Neural crest cell (in vitro differentiated cells): ENCODE measurements around the gene ODF4. TPM values are rescaled to one million over a fixed set of nuclear protein-coding genes. Genes with fewer than 3 reads are reported as not detected.
"Not testable (repeated sequence)": the region's sequence is repeated elsewhere in the genome, so short reads cannot be mapped to it uniquely, and the experiment has no call there.

Source experiments
- DNase-seq: peaks from one replicate; pipeline ENCODE4 v3.0.0; 2021; ENCODE audit warnings: low read depth, mixed read lengths, low spot score
- H3K27ac Mint-ChIP-seq: one replicate; pipeline ENCODE4 v1.8.0; 2021; ENCODE audit warnings: mild to moderate bottlenecking, mixed read lengths; ENCODE audit not compliant: unreplicated experiment
- H3K27me3 Mint-ChIP-seq: 2 replicates; pipeline ENCODE4 v1.8.0; 2021; ENCODE audit warnings: low read depth, mild to moderate bottlenecking, mixed read lengths
- H3K36me3 Mint-ChIP-seq: 2 replicates; pipeline ENCODE4 v1.8.0; 2021; ENCODE audit warnings: low read depth, mild to moderate bottlenecking, mixed read lengths
- H3K4me1 Mint-ChIP-seq: 2 replicates; pipeline ENCODE4 v1.8.0; 2021; ENCODE audit warnings: mixed read lengths
- H3K4me3 Mint-ChIP-seq: one replicate; pipeline ENCODE4 v1.8.0; 2021; ENCODE audit warnings: mild to moderate bottlenecking, mixed read lengths
- H3K9me3 Mint-ChIP-seq: 2 replicates; pipeline ENCODE4 v1.8.0; 2021; ENCODE audit warnings: mixed read lengths
- CTCF ChIP-seq: fragments of 200-600 bp; sonication (generic); conservative IDR thresholded peaks from 2 replicates; pipeline ENCODE4 v1.5.0; 2021; ENCODE audit warnings: antibody characterized with exemption, mild to moderate bottlenecking
- total RNA-seq: library from RNA; stranded (reverse); gene quantifications from 2 replicates; pipeline ENCODE4 v1.2.1, GENCODE V29; 2021

The ODF4 gene
- total RNA-seq, 1 donor from 2014 or later: not detected

DNA sequence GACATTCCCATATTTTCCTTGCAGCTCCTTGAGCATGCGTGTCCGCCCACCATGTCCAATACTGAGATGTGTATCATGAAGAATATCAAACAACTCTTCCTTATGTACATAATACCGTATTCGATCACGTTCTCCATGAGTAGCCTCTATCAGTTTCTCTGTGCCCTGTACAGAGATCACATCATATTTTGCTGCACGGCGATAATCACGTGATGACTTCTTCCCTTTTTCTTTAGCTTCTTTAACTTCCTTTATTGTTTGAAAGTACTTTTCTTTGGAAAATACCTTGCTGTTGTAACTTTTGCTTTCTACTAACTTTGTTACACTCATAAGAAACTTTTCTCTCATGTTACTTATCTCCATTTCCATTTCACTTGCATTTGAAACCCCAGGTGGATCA lies 30.3 kb downstream of the ODF4 start:
- Mint-ChIP-seq H3K27me3 (no peaks in the 10 kb centered on the region), H3K27ac (no peak overlapping the region), H3K4me1 (no peaks in the 10 kb centered on the region), H3K9me3 (no peaks in the 10 kb centered on the region), H3K36me3 (peaks cover 22% of the 10 kb centered on the region), H3K4me3 (no peak overlapping the region)
- no peak for TF ChIP-seq CTCF
- DNase-seq: no peak

GRCh38 chr17:8371786-8372185 lies 32.1 kb downstream of the ODF4 start:
- peak overlapping the region; percentile 21 for H3K27ac Mint-ChIP-seq
- DNase-seq: no peak
- H3K9me3 Mint-ChIP-seq: no peaks in the 10 kb centered on the region
- no peak for TF ChIP-seq CTCF
- H3K27me3 Mint-ChIP-seq: no peaks in the 10 kb centered on the region
- H3K4me1 Mint-ChIP-seq: peaks cover 13% of the 10 kb centered on the region
- peak overlapping the region; percentile 68 for H3K4me3 Mint-ChIP-seq
- peaks cover 29% of the 10 kb centered on the region for H3K36me3 Mint-ChIP-seq

GRCh38 chr17:8372422-8372821 lies 32.8 kb downstream of the ODF4 start:
- Mint-ChIP-seq H3K4me3 (peak overlapping the region; percentile 64), H3K27ac (no peak overlapping the region), H3K9me3 (no peaks in the 10 kb centered on the region), H3K27me3 (no peaks in the 10 kb centered on the region), H3K4me1 (peaks cover 18% of the 10 kb centered on the region), H3K36me3 (peaks cover 31% of the 10 kb centered on the region)
- no peak for DNase-seq
- TF ChIP-seq CTCF: no peak

- not testable (repeated sequence) for H3K27me3 Mint-ChIP-seq, H3K4me3 Mint-ChIP-seq, DNase-seq, H3K9me3 Mint-ChIP-seq, H3K27ac Mint-ChIP-seq
- H3K36me3 Mint-ChIP-seq: peaks cover 32% of the 10 kb centered on the region
- peaks cover 25% of the 10 kb centered on the region for H3K4me1 Mint-ChIP-seq
These were observed 34.2 kb downstream of the ODF4 start for GRCh38 chr17:8373856-8374255.

DNA sequence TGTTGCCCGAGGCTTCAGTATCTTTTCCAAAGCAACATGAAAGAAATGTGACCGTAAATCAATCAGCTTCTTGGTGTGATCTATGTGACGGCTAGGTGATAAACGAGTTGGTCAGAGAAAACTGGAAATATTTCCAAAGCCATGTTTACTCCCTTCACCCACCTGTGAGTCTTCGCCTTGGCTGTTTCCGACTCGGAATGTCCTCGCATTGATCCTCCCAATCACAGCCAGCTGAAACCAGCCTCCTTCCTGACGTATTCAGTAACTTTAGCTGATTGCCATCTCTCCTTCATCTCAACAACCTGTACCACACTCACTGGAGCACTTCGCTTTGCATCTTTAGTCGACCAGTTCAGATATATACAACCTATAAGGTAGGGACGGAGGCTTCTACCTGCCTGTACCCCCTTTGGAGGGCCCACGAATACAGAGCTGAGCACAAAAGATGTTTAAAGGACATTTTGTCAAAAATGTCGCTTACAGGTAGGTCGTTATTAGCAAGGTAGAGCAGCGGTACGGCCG lies 36.2 kb downstream of the ODF4 start:
- no peak for TF ChIP-seq CTCF
- Mint-ChIP-seq H3K27me3 (no peaks in the 10 kb centered on the region), H3K4me3 (peak overlapping the region; percentile 88), H3K27ac (peak overlapping the region; percentile 85), H3K4me1 (peaks cover 36% of the 10 kb centered on the region), H3K36me3 (peaks cover 24% of the 10 kb centered on the region), H3K9me3 (no peaks in the 10 kb centered on the region)
- no peak for DNase-seq

DNA sequence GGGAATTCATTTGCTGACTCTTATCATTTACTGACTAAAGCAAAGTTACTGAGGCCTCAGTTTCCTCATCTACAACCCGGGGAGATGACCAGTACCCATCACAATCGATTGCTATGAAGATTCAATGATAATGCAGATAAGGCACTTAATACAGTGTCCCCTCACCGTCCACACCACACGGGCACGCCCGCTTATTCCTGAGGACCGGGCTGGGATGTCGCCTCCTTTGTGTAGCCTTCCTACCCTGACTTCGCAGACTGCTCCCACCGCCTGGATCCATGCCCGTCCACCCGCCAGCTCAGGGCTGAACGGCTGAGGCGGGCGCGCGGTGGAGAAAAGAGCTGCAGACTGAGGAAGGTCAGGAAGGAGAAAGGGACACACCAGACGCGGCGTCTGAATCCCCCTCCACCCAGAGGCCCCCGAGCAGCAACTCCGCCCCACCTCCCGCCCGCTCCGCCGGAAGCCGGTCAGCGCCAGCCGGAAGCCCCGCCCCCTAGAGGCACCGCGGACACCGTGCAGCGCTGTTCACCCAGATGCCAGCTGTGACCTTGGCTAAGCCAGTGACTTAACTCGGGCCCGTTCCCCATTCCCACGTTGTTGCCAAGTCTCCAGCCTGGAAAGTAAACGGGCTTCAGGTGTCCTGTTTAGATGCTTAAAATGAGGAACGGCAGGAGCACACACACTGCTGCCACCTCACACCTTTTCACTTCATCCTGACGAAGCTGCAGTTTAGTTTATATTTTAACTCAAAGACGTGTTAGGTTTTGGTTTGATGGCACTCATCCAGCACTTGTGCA lies 36.8 kb downstream of the ODF4 start, which contains the start of gene KRABD2:
Gene KRABD2 (minus strand): TSS at position 434 of the 797 bp plus-strand sequence.
- Mint-ChIP-seq H3K4me1 (peaks cover 42% of the 10 kb centered on the region), H3K4me3 (peak within 1 kb of the TSS; percentile 88), H3K9me3 (no peaks in the 10 kb centered on the region), H3K27me3 (no peaks in the 10 kb centered on the region), H3K36me3 (peaks cover 30% of the 10 kb centered on the region), H3K27ac (peak within 1 kb of the TSS; percentile 85)
- peak; percentile 72 for TF ChIP-seq CTCF
- peak; percentile 90 for DNase-seq
